GM12878 (cell line): ENCODE results near the gene TNIP2. TPM values are rescaled to one million over a fixed set of nuclear protein-coding genes. Genes with fewer than 3 reads are reported as not detected.

Source experiments
- ATF7 ChIP-seq: fragments of 450-650 bp; IDR thresholded peaks from 2 replicates; pipeline ENCODE4 v1.6.1; 2016; ENCODE audit warnings: low read depth, mild to moderate bottlenecking
- BCL3 ChIP-seq: IDR thresholded peaks from 2 replicates; pipeline ENCODE4 v1.6.1; 2011; ENCODE audit warnings: borderline replicate concordance, low read depth, mild to moderate bottlenecking, moderate library complexity, low read length; ENCODE audit not compliant: insufficient read depth, poor library complexity, severe bottlenecking
- CHD2 ChIP-seq: IDR thresholded peaks from 2 replicates; pipeline ENCODE4 v1.6.1; 2011; ENCODE audit warnings: low read depth, low read length, improper control_type of control experiment, borderline replicate concordance
- CTCF ChIP-seq, 3 experiments: IDR thresholded peaks in 2 of 3; conservative IDR thresholded peaks in 1 of 3; 2 replicates each; pipeline ENCODE4 v1.5.1; 2011; ENCODE audit warnings: low read depth in 3 of 3, low read length in 3 of 3, mild to moderate bottlenecking in 3 of 3, control low read depth in 2 of 3, moderate library complexity in 2 of 3, inconsistent platforms in 1 of 3, mixed read lengths in 1 of 3; ENCODE audit not compliant: control insufficient read depth in 2 of 3, insufficient read depth in 1 of 3; ENCODE audit errors: extremely low read depth in 1 of 3
- GATAD2B ChIP-seq: fragments of 450-650 bp; conservative IDR thresholded peaks from 2 replicates; pipeline ENCODE4 v1.6.1; 2017; ENCODE audit warnings: low read depth, mild to moderate bottlenecking, moderate library complexity
- IRF3 ChIP-seq: fragments of 450-650 bp; IDR thresholded peaks from 2 replicates; pipeline ENCODE4 v1.6.1; 2014; ENCODE audit warnings: mild to moderate bottlenecking
- IRF5 ChIP-seq: fragments of 450-650 bp; IDR thresholded peaks from 2 replicates; pipeline ENCODE4 v1.6.1; 2017; ENCODE audit warnings: borderline replicate concordance
- KAT2A ChIP-seq: conservative IDR thresholded peaks from 2 replicates; pipeline ENCODE4 v1.6.1; 2011; ENCODE audit warnings: low read depth, low read length; ENCODE audit not compliant: control insufficient read depth
- KLF5 ChIP-seq: fragments of 450-650 bp; IDR thresholded peaks from 2 replicates; pipeline ENCODE4 v1.6.1; 2014; ENCODE audit warnings: mild to moderate bottlenecking; ENCODE audit not compliant: partially characterized antibody
- NBN ChIP-seq: fragments of 450-650 bp; IDR thresholded peaks from 2 replicates; pipeline ENCODE4 v1.6.1; 2016
- NFYB ChIP-seq: IDR thresholded peaks from 2 replicates; pipeline ENCODE4 v1.6.1; 2011; ENCODE audit warnings: low read depth, mild to moderate bottlenecking, low read length, improper control_type of control experiment, moderate library complexity; ENCODE audit not compliant: insufficient read depth
- PAX5 ChIP-seq: IDR thresholded peaks from 2 replicates; pipeline ENCODE4 v1.6.1; 2011; ENCODE audit warnings: low read depth, low read length, borderline replicate concordance
- PBX3 ChIP-seq: IDR thresholded peaks from 2 replicates; pipeline ENCODE4 v1.6.1; 2011; ENCODE audit warnings: mild to moderate bottlenecking, low read depth, low read length, moderate library complexity; ENCODE audit not compliant: insufficient replicate concordance
- POLR2AphosphoS5 ChIP-seq: IDR thresholded peaks from 2 replicates; pipeline ENCODE4 v1.6.1; 2011; ENCODE audit warnings: mild to moderate bottlenecking, low read length, inconsistent platforms
- RAD21 ChIP-seq: IDR thresholded peaks from 2 replicates; pipeline ENCODE4 v1.6.1; 2011; ENCODE audit warnings: mild to moderate bottlenecking, low read depth, low read length, moderate library complexity; ENCODE audit not compliant: insufficient read depth
- RB1 ChIP-seq: fragments of 450-650 bp; formaldehyde crosslinking; IDR thresholded peaks from 2 replicates; pipeline ENCODE4 v1.6.1; 2017; ENCODE audit warnings: mild to moderate bottlenecking, borderline replicate concordance
- RBBP5 ChIP-seq: fragments of 200-600 bp; sonication (generic); conservative IDR thresholded peaks from 2 replicates; pipeline ENCODE4 v1.6.1; 2016
- SMAD1 ChIP-seq: fragments of 450-650 bp; IDR thresholded peaks from 2 replicates; pipeline ENCODE4 v1.6.1; 2018; ENCODE audit warnings: mild to moderate bottlenecking, low read depth; ENCODE audit not compliant: partially characterized antibody
- SMARCA5 ChIP-seq: fragments of 450-650 bp; IDR thresholded peaks from 2 replicates; pipeline ENCODE4 v1.6.1; 2017; ENCODE audit warnings: mild to moderate bottlenecking
- SUZ12 ChIP-seq: fragments of 200-600 bp; sonication (generic); IDR thresholded peaks from one replicate; pipeline ENCODE4 v1.6.1; 2018; ENCODE audit warnings: antibody characterized with exemption, mild to moderate bottlenecking; ENCODE audit not compliant: unreplicated experiment
- YBX1 ChIP-seq: fragments of 450-650 bp; IDR thresholded peaks from 2 replicates; pipeline ENCODE4 v1.6.1; 2016; ENCODE audit warnings: antibody characterized with exemption
- polyA plus RNA-seq, 11 experiments: library from polyadenylated mRNA; depleted of rRNA in 4 of 11; unstranded in 6 of 11; stranded (reverse) in 5 of 11; fragments of >200 nt; fragmentation: Nextera tagmentation in 4 of 11; fragmentation: Illumina TruSeq in 1 of 11; extraction: Ambion mirVana in 4 of 11; extraction: Trizol in 1 of 11; gene quantifications; 1 replicate in 1 of 11; 2 replicates in 10 of 11; pipeline versions ENCODE4 v1.2.1 to v1.2.3, GENCODE V29; 2011 to 2016; ENCODE audit warnings: inconsistent platforms in 2 of 11, missing spikeins in 2 of 11, low read depth in 1 of 11
- total RNA-seq, 4 experiments: library from RNA; depleted of rRNA in 3 of 4; stranded (reverse); fragments of >200 nt in 3 of 4; fragmentation: Illumina TruSeq in 1 of 4; extraction: Trizol in 1 of 4; gene quantifications; 2 replicates each; pipeline versions ENCODE4 v1.2.1 to v1.2.3, GENCODE V29; 2013 to 2021
- TF ChIP-seq, protein P1 (sequence below): IDR thresholded peaks from 2 replicates; pipeline ENCODE4 v1.6.1; 2011; ENCODE audit warnings: low read depth, mild to moderate bottlenecking, low read length, moderate library complexity, borderline replicate concordance; ENCODE audit errors: extremely low read depth

TNIP2 gene
- total and polyA plus RNA-seq, 10 of the 15 experiments (the other 5 are each of a cell fraction or from before 2014, with no cell fraction given), result 1.4 to 64.9 (median 45.5) TPM

- TF ChIP-seq KLF5 (peak; percentile 80), SMARCA5 (peak; percentile 86), BCL3 (no peak), CHD2 (no peak), CTCF (IDR thresholded peaks at IDR 0.05 in 2 of 3, conservative IDR thresholded peaks at IDR 0.05 in 1 of 3; ENCODE audit: control insufficient read depth in 2 of 3, extremely low read depth in 1 of 3, insufficient read depth in 1 of 3, low read depth in 3 of 3, low read length in 3 of 3) (0 out of 6 replicates have a peak, but pooled peaks of 2 of the 3 experiments have one; percentile 7 to 8), POLR2AphosphoS5 (peak; percentile 66; the same call in 1 of the 2 replicates), RAD21 (no peak), IRF5 (no peak), IRF3 (no peak), SMAD1 (no peak), PAX5 (no peak), RB1 (peak; percentile 89; the same call in 1 of the 2 replicates), KAT2A (no peak), NBN (no peak), YBX1 (no peak), GATAD2B (peak; percentile 99), ATF7 (no peak), NFYB (no peak), PBX3 (no peak), RBBP5 (no peak), SUZ12 (no peak)
- TF ChIP-seq, protein P1, sequence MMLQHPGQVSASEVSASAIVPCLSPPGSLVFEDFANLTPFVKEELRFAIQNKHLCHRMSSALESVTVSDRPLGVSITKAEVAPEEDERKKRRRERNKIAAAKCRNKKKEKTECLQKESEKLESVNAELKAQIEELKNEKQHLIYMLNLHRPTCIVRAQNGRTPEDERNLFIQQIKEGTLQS, result no peak
Observed at GRCh38 chr4:2755821-2756690, at the start of gene TNIP2 (continued).
